ENCODE data around the gene CCNI2. TPM values are rescaled to one million over a fixed set of nuclear protein-coding genes. Genes with fewer than 3 reads are reported as not detected.

CCNI2 gene
- total and polyA plus RNA-seq, 2 donors (not counting 3 experiments of a cell fraction or from before 2014, with no cell fraction given): 0.25 to 0.53 TPM

GRCh38 chr5:132768485-132768868 is 21.3 kb downstream of the CCNI2 start:
- Histone ChIP-seq H3K79me2 (ENCODE audit: control insufficient read depth, insufficient read depth, low read length) (peaks cover 42% of the 10 kb centered on the region), H3K9me1 (replicated peaks; ENCODE audit: control insufficient read depth, extremely low read depth, insufficient read depth, low read length) (no peaks in the 10 kb centered on the region), H3K27me3 (ENCODE audit: control insufficient read depth in 2 of 2, insufficient read depth in 2 of 2, low read length in 2 of 2) (no peaks in the 10 kb centered on the region), H3K4me3 (replicated peaks in 1 of 3; ENCODE audit: insufficient read depth in 1 of 3, low read depth in 1 of 3, low read length in 3 of 3) (no peak overlapping the region), H3K36me3 (ENCODE audit: control insufficient read depth in 2 of 2, extremely low read depth in 1 of 2, insufficient read depth in 2 of 2, low read length in 2 of 2) (peaks cover 0 to 6% of the 10 kb centered on the region in 2 experiments), H3K27ac (ENCODE audit: insufficient read depth, low read depth, low read length) (no peak overlapping the region), H2AFZ (ENCODE audit: low read depth, low read length) (no peak overlapping the region), H3K9ac (replicated peaks; ENCODE audit: extremely low read depth, insufficient read depth, low read length) (no peak overlapping the region), H4K20me1 (replicated peaks; ENCODE audit: control insufficient read depth, extremely low read depth, insufficient read depth, low read length) (no peaks in the 10 kb centered on the region), H3K4me2 (ENCODE audit: insufficient read depth, low read length) (no peak overlapping the region), H3K4me1 (ENCODE audit: control insufficient read depth, extremely low read depth, insufficient read depth, low read length) (peaks cover 26% of the 10 kb centered on the region), H3K9me3 (replicated peaks; ENCODE audit: control insufficient read depth, insufficient read depth, low read length) (no peaks in the 10 kb centered on the region)
- no peak for FAIRE-seq
- intact Hi-C loops (cut with micrococcal nuclease): no loop called here
- ChIA-PET POLR2A (no interaction called here), CTCF (interaction anchor here (1.9 to 2.9 kb wide), 2 partner anchors 16 to 52 kb away, joined by 4 to 14 read pairs; no protein-coding TSS in a partner anchor)
- BruUV-seq (replicated peaks): no TSS peak
- TF ChIP-seq MAX (IDR thresholded peaks at IDR 0.05; ENCODE audit: insufficient read depth, insufficient read length): no peak
- TF ChIP-seq EZH2 (IDR thresholded peaks at IDR 0.05; ENCODE audit: borderline replicate concordance, low read depth, low read length, severe bottlenecking): no peak
- no peak for TF ChIP-seq POLR2A (IDR thresholded peaks at IDR 0.05; ENCODE audit: low read depth, low read length)
- no peak for TF ChIP-seq GATA2 (IDR thresholded peaks at IDR 0.05; ENCODE audit: insufficient read depth, insufficient read length, low read depth, low read length)
- TF ChIP-seq JUN (IDR thresholded peaks at IDR 0.05; ENCODE audit: borderline replicate concordance, insufficient read depth, insufficient read length, low read depth): no peak
- no peak for TF ChIP-seq FOS (IDR thresholded peaks at IDR 0.05; ENCODE audit: borderline replicate concordance, insufficient read depth, low read length)
- TF ChIP-seq MYC (IDR thresholded peaks at IDR 0.05; ENCODE audit: low read depth, low read length): no peak
- TF ChIP-seq, protein P1, sequence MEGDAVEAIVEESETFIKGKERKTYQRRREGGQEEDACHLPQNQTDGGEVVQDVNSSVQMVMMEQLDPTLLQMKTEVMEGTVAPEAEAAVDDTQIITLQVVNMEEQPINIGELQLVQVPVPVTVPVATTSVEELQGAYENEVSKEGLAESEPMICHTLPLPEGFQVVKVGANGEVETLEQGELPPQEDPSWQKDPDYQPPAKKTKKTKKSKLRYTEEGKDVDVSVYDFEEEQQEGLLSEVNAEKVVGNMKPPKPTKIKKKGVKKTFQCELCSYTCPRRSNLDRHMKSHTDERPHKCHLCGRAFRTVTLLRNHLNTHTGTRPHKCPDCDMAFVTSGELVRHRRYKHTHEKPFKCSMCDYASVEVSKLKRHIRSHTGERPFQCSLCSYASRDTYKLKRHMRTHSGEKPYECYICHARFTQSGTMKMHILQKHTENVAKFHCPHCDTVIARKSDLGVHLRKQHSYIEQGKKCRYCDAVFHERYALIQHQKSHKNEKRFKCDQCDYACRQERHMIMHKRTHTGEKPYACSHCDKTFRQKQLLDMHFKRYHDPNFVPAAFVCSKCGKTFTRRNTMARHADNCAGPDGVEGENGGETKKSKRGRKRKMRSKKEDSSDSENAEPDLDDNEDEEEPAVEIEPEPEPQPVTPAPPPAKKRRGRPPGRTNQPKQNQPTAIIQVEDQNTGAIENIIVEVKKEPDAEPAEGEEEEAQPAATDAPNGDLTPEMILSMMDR (IDR thresholded peaks at IDR 0.05; ENCODE audit: extremely low read depth in 1 of 2, insufficient read depth in 1 of 2, low read depth in 1 of 2, low read length in 2 of 2): no peak
- no peak for TF ChIP-seq POLR2AphosphoS5 (IDR thresholded peaks at IDR 0.05; ENCODE audit: insufficient read depth, low read depth, low read length)
- DNase-seq (ENCODE audit: low read depth, low spot score): no peak
- dilution Hi-C loops (cut with MboI; ENCODE audit: extremely low pct_ligation_motif_present, low sequenced_read_pairs): no loop called here
